Transverse colon (tissue), 4 donors: ENCODE data around the gene ARFGAP1. TPM values are rescaled to one million over a fixed set of nuclear protein-coding genes. Genes with fewer than 3 reads are reported as not detected.
"Not testable (repeated sequence)": the region's sequence is repeated elsewhere in the genome, so short reads cannot be mapped to it uniquely, and the experiment has no call there.

Experiments
- DNase-seq: peaks from one replicate; pipeline ENCODE4 v3.0.0-alpha.2; 2019
- H3K27ac ChIP-seq, 4 donors: fragments of 200-600 bp; sonication (generic); 2 replicates each; pipeline ENCODE4 v1.5.1; 2016 to 2018; ENCODE audit warnings: inconsistent platforms in 4 of 4
- H3K27me3 ChIP-seq: fragments of 200-600 bp; sonication (generic); 2 replicates; pipeline ENCODE4 v1.5.1; 2017; ENCODE audit warnings: inconsistent platforms
- H3K36me3 ChIP-seq, 4 donors: fragments of 200-600 bp; sonication (generic); 2 replicates each; pipeline ENCODE4 v1.5.1; 2017 to 2019; ENCODE audit warnings: inconsistent platforms in 4 of 4
- H3K4me1 ChIP-seq, 4 donors: fragments of 200-600 bp; sonication (generic); 2 replicates each; pipeline ENCODE4 v1.5.1; 2017 to 2020; ENCODE audit warnings: inconsistent platforms in 4 of 4
- H3K4me3 ChIP-seq, 4 donors: fragments of 200-600 bp; sonication (generic); 1 replicate in 1 of 4; 2 replicates in 3 of 4; pipeline versions ENCODE4 v1.5.1 to v1.6.1; 2017 to 2019; ENCODE audit warnings: inconsistent platforms in 4 of 4
- H3K9me3 ChIP-seq, 2 donors: fragments of 200-600 bp; sonication (generic); 2 replicates each; pipeline ENCODE4 v1.5.1; 2017 to 2019; ENCODE audit warnings: inconsistent platforms in 2 of 2
- CTCF ChIP-seq, 5 experiments: fragments of 200-600 bp in 3 of 5; fragments of 450-650 bp in 2 of 5; sonication (generic) in 3 of 5; IDR thresholded peaks; 1 replicate in 2 of 5; 2 replicates in 3 of 5; pipeline ENCODE4 v1.5.1; 2016 to 2017; ENCODE audit warnings: antibody characterized with exemption in 5 of 5, inconsistent platforms in 3 of 5, mild to moderate bottlenecking in 2 of 5, moderate library complexity in 1 of 5
- EP300 ChIP-seq: sonication (generic); formaldehyde crosslinking; IDR thresholded peaks from one replicate; pipeline ENCODE4 v1.6.1; 2017; ENCODE audit warnings: antibody characterized with exemption, low read depth
- POLR2A ChIP-seq: fragments of 450-650 bp; IDR thresholded peaks from one replicate; pipeline ENCODE4 v1.6.1; 2016; ENCODE audit warnings: antibody characterized with exemption, mild to moderate bottlenecking, moderate library complexity
- POLR2AphosphoS5 ChIP-seq, 3 donors: sonication (generic); formaldehyde crosslinking; IDR thresholded peaks; one replicate each; pipeline ENCODE4 v1.6.1; 2016; ENCODE audit warnings: antibody characterized with exemption in 3 of 3
- WGBS, 2 donors: methylation state at CpG; one replicate each; pipeline ENCODE4 v1.1.5; 2018; ENCODE audit warnings: low coverage in 1 of 2; 5-methylcytosine and 5-hydroxymethylcytosine counted together
- in situ Hi-C, 4 donors: fragments of 200-750 bp; cut with MboI; loops; one replicate each; pipeline versions ENCODE4 v1.15.0 to v1.15.1; 2017; ENCODE audit warnings: low sequenced_read_pairs in 3 of 4, low pct_ligation_motif_present in 1 of 4, low pct_unique_long_range_greater_than_20kb in 1 of 4
- intact Hi-C: fragments of 100-400 bp; cut with DNase I; formaldehyde crosslinking; loops from one replicate; pipeline ENCODE4 v1.15.1; 2023; ENCODE audit warnings: low total_unique reads
- total RNA-seq, 4 donors: library from RNA; depleted of rRNA; stranded (reverse); fragments of >200 nt; gene quantifications; one replicate each; pipeline ENCODE4 v1.1.0, GENCODE V29; 2016

ARFGAP1 gene
- total RNA-seq, 4 donors from 2014 or later = 43.8 to 200 (median 74.8) TPM

- Histone ChIP-seq H3K27me3 (peaks cover 42% of the 10 kb centered on the region), H3K4me1 (no peaks in the 10 kb centered on the region), H3K27ac (no peak overlapping the region), H3K4me3 (no peak overlapping the region), H3K9me3 (no peaks in the 10 kb centered on the region), H3K36me3 (no peaks in the 10 kb centered on the region)
- 60 to 80% methylated on average over 3 to 8 of the region's 8 CpGs for WGBS, 2 donors
- TF ChIP-seq CTCF (IDR thresholded peaks at IDR 0.05) = no peak
- TF ChIP-seq EP300 = no peak
- TF ChIP-seq POLR2A = no peak
- no peak for TF ChIP-seq POLR2AphosphoS5 (IDR thresholded peaks at IDR 0.05)
- DNase-seq = no peak
- intact Hi-C loops (no loop called here), in situ Hi-C loops (no loop called here)
Observed at GRCh38 chr20:63334356-63334755, 61.7 kb downstream of the ARFGAP1 start.

- H3K27ac ChIP-seq, in situ Hi-C loops, H3K4me3 ChIP-seq, DNase-seq, H3K4me1 ChIP-seq, H3K9me3 ChIP-seq, intact Hi-C loops, H3K36me3 ChIP-seq: not testable (repeated sequence)
- WGBS, 2 donors = 91% methylated on average over 9 of the region's 9 CpGs; no CpG with 5 or more reads in 1 of the 2 donors
- peaks cover 40% of the 10 kb centered on the region for H3K27me3 ChIP-seq
Observed at GRCh38 chr20:63335060-63335459, 62.4 kb downstream of the ARFGAP1 start.

GRCh38 chr20:63335711-63336110 lies 63.1 kb downstream of the ARFGAP1 start:
- H3K27ac ChIP-seq = no peak overlapping the region
- no peaks in the 10 kb centered on the region for H3K36me3 ChIP-seq
- WGBS, 2 donors = 68% methylated on average over 9 of the region's 9 CpGs; no CpG with 5 or more reads in 1 of the 2 donors
- H3K9me3 ChIP-seq = no peaks in the 10 kb centered on the region
- no peak for DNase-seq
- no peak overlapping the region for H3K4me3 ChIP-seq
- H3K4me1 ChIP-seq = no peaks in the 10 kb centered on the region
- TF ChIP-seq POLR2AphosphoS5 (IDR thresholded peaks at IDR 0.05) (no peak), CTCF (IDR thresholded peaks at IDR 0.05) (no peak), EP300 (no peak), POLR2A (no peak)
- intact Hi-C loops (no loop called here), in situ Hi-C loops (no loop called here)
- peaks cover 40% of the 10 kb centered on the region for H3K27me3 ChIP-seq

- no peaks in the 10 kb centered on the region for H3K36me3 ChIP-seq
- 88% methylated on average over 29 of the region's 29 CpGs; no CpG with 5 or more reads in 1 of the 2 donors for WGBS, 2 donors
- peaks cover 40% of the 10 kb centered on the region for H3K27me3 ChIP-seq
Observed at GRCh38 chr20:63336232-63336752, 63.7 kb downstream of the ARFGAP1 start.

More at GRCh38 chr20:63336232-63336752, 63.7 kb downstream of the ARFGAP1 start:
- intact Hi-C loops (no loop called here), in situ Hi-C loops (no loop called here)
- TF ChIP-seq POLR2A (no peak), EP300 (no peak), POLR2AphosphoS5 (IDR thresholded peaks at IDR 0.05) (no peak), CTCF (IDR thresholded peaks at IDR 0.05) (no peak)
- no peak for DNase-seq
- no peaks in the 10 kb centered on the region for H3K9me3 ChIP-seq
- H3K4me1 ChIP-seq = no peaks in the 10 kb centered on the region
- no peak overlapping the region for H3K27ac ChIP-seq
- H3K4me3 ChIP-seq = no peak overlapping the region
